Mucosa of descending colon (tissue), 3 donors: ENCODE measurements around the gene CCDC190. TPM values are rescaled to one million over a fixed set of nuclear protein-coding genes. Genes with fewer than 3 reads are reported as not detected.

Source experiments
- ATAC-seq: fragments of 200-7000 bp; cut with Tn5 transposase; one replicate; pipeline ENCODE4 v1.9.1; 2020; ENCODE audit warnings: mild to moderate bottlenecking, moderate library complexity
- DNase-seq, 3 donors: peaks; one replicate each; pipeline ENCODE4 v3.0.0-alpha.2; 2020
- H3K36me3 ChIP-seq: fragments of 200-600 bp; one replicate; pipeline ENCODE4 v1.8.0; 2021; ENCODE audit warnings: low read depth, mild to moderate bottlenecking
- H3K4me1 ChIP-seq: fragments of 200-600 bp; one replicate; pipeline ENCODE4 v1.8.0; 2021; ENCODE audit warnings: low read depth, mild to moderate bottlenecking
- H3K4me3 ChIP-seq: fragments of 200-600 bp; one replicate; pipeline ENCODE4 v1.8.0; 2021; ENCODE audit warnings: mild to moderate bottlenecking
- H3K9me3 ChIP-seq: fragments of 200-600 bp; one replicate; pipeline ENCODE4 v1.8.0; 2021; ENCODE audit warnings: mild to moderate bottlenecking
- CTCF ChIP-seq: fragments of 200-600 bp; IDR thresholded peaks from one replicate; pipeline ENCODE4 v1.8.0; 2022; ENCODE audit warnings: antibody characterized with exemption, mild to moderate bottlenecking
- intact Hi-C, 2 donors: fragments of 100-400 bp; cut with DNase I in 1 of 2; cut with micrococcal nuclease in 1 of 2; formaldehyde crosslinking; loops; one replicate each; pipeline versions ENCODE4 v1.11.0 to v1.11.1; 2022; cut with DNase I, micrococcal nuclease
- total RNA-seq, 3 donors: library from RNA; stranded (reverse); fragmentation: NEBNext Ultra II Directional in 2 of 3; extraction: Animal tissue kit (Norgen Biotek cat#: 25700) in 2 of 3; gene quantifications; one replicate each; pipeline versions ENCODE4 v1.2.1 to v1.2.4, GENCODE V29; 2021 to 2023
- donor health status: DM: no; HTN: no; CAD: no; lungs with moderate emphysema.
- donor health status: DM: no; HTN: no; CAD: no.
- donor health status: DM: no; HTN: yes; CAD: no.

CCDC190 gene
- total RNA-seq, 3 donors from 2014 or later, result not detected

GRCh38 chr1:162855461-162856150 lies 5.4 kb downstream of the CCDC190 start:
- intact Hi-C loops, result loop anchor here (10.0 kb wide), 1 partner anchor 459 kb away; no protein-coding TSS in a partner anchor
- no peak for TF ChIP-seq CTCF

GRCh38 chr1:162854245-162854882 lies 6.6 kb downstream of the CCDC190 start:
- intact Hi-C loops, result loop anchor here (10.0 kb wide), 1 partner anchor 460 kb away; no protein-coding TSS in a partner anchor
- Histone ChIP-seq H3K4me1 (no peaks in the 10 kb centered on the region), H3K9me3 (no peaks in the 10 kb centered on the region), H3K36me3 (no peaks in the 10 kb centered on the region), H3K4me3 (no peak overlapping the region)
- peak; percentile 35 for TF ChIP-seq CTCF
- DNase-seq (peak in 2 of 3 donors; percentile 52 to 84), ATAC-seq (peak; percentile 85)

More at GRCh38 chr1:162855461-162856150, 5.4 kb downstream of the CCDC190 start:
- DNase-seq, result no peak
- Histone ChIP-seq H3K9me3 (no peaks in the 10 kb centered on the region), H3K4me1 (no peaks in the 10 kb centered on the region), H3K36me3 (no peaks in the 10 kb centered on the region), H3K4me3 (no peak overlapping the region)
- ATAC-seq, result no peak

- no peak for ATAC-seq
- Histone ChIP-seq H3K9me3 (no peaks in the 10 kb centered on the region), H3K4me1 (no peaks in the 10 kb centered on the region), H3K36me3 (no peaks in the 10 kb centered on the region), H3K4me3 (no peak overlapping the region)
- intact Hi-C loops, result loop anchor here (10.0 kb wide), 1 partner anchor 463 kb away; no protein-coding TSS in a partner anchor
- TF ChIP-seq CTCF, result no peak
- DNase-seq, result no peak
These were observed 9.6 kb downstream of the CCDC190 start for GRCh38 chr1:162851341-162851740.

GRCh38 chr1:162849711-162850110 lies 11.3 kb downstream of the CCDC190 start:
- intact Hi-C loops, result loop anchor here (10.0 kb wide), 1 partner anchor 465 kb away; no protein-coding TSS in a partner anchor
- TF ChIP-seq CTCF, result no peak
- ATAC-seq, result no peak

GRCh38 chr1:162847839-162848453 lies 13.0 kb downstream of the CCDC190 start:
- intact Hi-C loops, result no loop called here
- Histone ChIP-seq H3K36me3 (no peaks in the 10 kb centered on the region), H3K4me1 (no peaks in the 10 kb centered on the region), H3K4me3 (no peak overlapping the region), H3K9me3 (no peaks in the 10 kb centered on the region)
- peak; percentile 75 for TF ChIP-seq CTCF
- ATAC-seq (peak; percentile 55), DNase-seq (peak; percentile 52 to 87 (median 73))

More at GRCh38 chr1:162849711-162850110, 11.3 kb downstream of the CCDC190 start:
- no peaks in the 10 kb centered on the region for H3K36me3 ChIP-seq
- no peaks in the 10 kb centered on the region for H3K4me1 ChIP-seq
- H3K9me3 ChIP-seq, result no peaks in the 10 kb centered on the region
- DNase-seq, result no peak
- H3K4me3 ChIP-seq, result no peak overlapping the region
